ENCODE data around the gene MYH6. TPM values are rescaled to one million over a fixed set of nuclear protein-coding genes. Genes with fewer than 3 reads are reported as not detected.

MYH6 gene
- total RNA-seq, 4 donors from 2014 or later: not detected

DNA sequence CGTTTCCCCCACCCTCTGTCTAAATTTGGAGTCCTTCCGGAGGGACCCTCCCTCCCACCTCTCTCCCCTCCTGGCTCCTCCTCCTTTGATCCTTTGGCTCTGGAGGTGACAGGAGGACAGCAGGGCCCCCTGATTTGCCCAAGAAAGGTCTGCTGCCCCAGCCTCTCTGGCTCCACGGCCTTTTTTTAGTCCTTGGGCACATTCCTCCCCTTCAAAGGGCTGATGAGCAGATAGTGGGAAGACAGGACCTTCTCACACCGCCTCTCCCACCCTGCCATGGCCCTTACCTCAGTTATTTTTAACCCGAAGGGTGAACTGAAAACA is 196 bp upstream of the MYH6 start:
- Histone ChIP-seq H3K36me3 (no peaks in the 10 kb centered on the region), H3K4me1 (no peaks in the 10 kb centered on the region), H3K9me3 (no peaks in the 10 kb centered on the region), H3K27me3 (peaks cover 0 to 62% (median 0%) of the 10 kb centered on the region in 4 donors), H3K4me3 (no peak overlapping the region), H3K27ac (no peak overlapping the region)
- WGBS, 2 donors: 57% methylated on average over 4 to 5 of the region's 5 CpGs
- intact Hi-C loops (cut with DNase I): no loop called here
- no peak for DNase-seq
- TF ChIP-seq POLR2A (IDR thresholded peaks at IDR 0.05) (no peak), CTCF (IDR thresholded peaks at IDR 0.05) (no peak)

- no peak for TF ChIP-seq POLR2A (IDR thresholded peaks at IDR 0.05)
- TF ChIP-seq CTCF (IDR thresholded peaks at IDR 0.05): no peak
- intact Hi-C loops (cut with DNase I): no loop called here
These were observed 1.2 kb downstream of the MYH6 start for GRCh38 chr14:23406725-23407355.

DNA sequence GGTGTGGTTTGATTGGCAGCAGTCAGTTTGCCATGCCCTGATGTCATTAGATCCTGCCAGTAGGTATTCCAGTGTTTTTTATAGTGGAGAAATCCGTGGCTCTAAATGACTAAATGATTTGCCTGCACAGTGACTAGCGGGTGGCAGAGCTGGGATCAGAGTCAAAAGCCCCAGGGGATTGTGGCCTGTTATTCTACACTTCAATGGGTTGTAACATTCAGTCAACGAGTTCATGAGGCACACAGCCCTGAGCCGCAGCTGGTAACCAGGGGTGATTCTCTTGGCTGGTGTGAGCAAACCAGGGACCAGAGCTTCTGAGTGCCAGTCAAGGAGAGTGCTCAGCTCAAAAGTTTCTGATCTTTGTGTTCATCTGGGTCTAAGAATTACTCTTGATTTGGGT is 1.8 kb downstream of the MYH6 start:
- no peak for TF ChIP-seq CTCF (IDR thresholded peaks at IDR 0.05)
- TF ChIP-seq POLR2A (IDR thresholded peaks at IDR 0.05): no peak
- Histone ChIP-seq H3K9me3 (no peaks in the 10 kb centered on the region), H3K4me3 (no peak overlapping the region), H3K4me1 (no peaks in the 10 kb centered on the region), H3K27me3 (peaks cover 0 to 65% (median 0%) of the 10 kb centered on the region in 4 donors), H3K27ac (no peak overlapping the region), H3K36me3 (no peaks in the 10 kb centered on the region)
- 47 to 67% methylated on average over 1 to 2 of the region's 4 CpGs for WGBS, 2 donors
- intact Hi-C loops (cut with DNase I): no loop called here
- no peak for DNase-seq

More at GRCh38 chr14:23406725-23407355, 1.2 kb downstream of the MYH6 start:
- no peaks in the 10 kb centered on the region for H3K4me1 ChIP-seq
- no peak overlapping the region for H3K27ac ChIP-seq
- no peak for DNase-seq
- H3K4me3 ChIP-seq: no peak overlapping the region
- H3K36me3 ChIP-seq: no peaks in the 10 kb centered on the region
- WGBS, 2 donors: 82 to 83% methylated on average over 7 to 8 of the region's 15 CpGs
- H3K9me3 ChIP-seq: no peaks in the 10 kb centered on the region
- H3K27me3 ChIP-seq: peaks cover 0 to 71% (median 0%) of the 10 kb centered on the region in 4 donors

DNA sequence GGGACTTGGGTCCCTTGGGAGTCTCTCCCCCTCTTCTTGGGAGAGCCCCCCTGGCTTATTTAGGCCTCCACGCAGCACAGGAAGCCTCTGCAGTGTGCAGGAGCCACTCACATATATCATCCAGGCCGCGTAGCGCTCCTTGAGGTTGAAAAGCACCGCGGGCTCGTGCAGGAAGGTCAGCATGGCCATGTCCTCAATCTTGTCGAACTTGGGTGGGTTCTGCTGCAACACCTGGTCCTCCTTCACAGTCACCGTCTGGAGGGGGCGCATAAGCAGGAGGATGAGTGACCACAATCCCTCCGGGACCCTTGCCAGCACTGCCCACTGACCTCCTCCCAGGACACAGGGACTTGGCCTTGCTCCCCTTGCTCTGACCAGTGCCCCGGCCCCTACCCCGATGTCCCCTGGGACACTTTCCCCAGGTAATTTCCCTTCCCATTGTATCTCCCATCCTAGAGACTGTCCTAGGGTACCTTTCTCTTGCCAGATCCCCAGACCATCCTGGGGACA is 2.5 kb downstream of the MYH6 start:
- Histone ChIP-seq H3K36me3 (no peaks in the 10 kb centered on the region), H3K9me3 (no peaks in the 10 kb centered on the region), H3K4me1 (no peaks in the 10 kb centered on the region), H3K27me3 (peaks cover 0 to 65% (median 0%) of the 10 kb centered on the region in 4 donors), H3K4me3 (no peak overlapping the region), H3K27ac (no peak overlapping the region)
- TF ChIP-seq CTCF (IDR thresholded peaks at IDR 0.05) (no peak), POLR2A (IDR thresholded peaks at IDR 0.05) (no peak)
- no peak for DNase-seq
- 81 to 82% methylated on average over 5 to 11 of the region's 13 CpGs for WGBS, 2 donors
- intact Hi-C loops (cut with DNase I): no loop called here

GRCh38 chr14:23405096-23405495 is 3.0 kb downstream of the MYH6 start:
- Histone ChIP-seq H3K4me1 (no peaks in the 10 kb centered on the region), H3K27me3 (peaks cover 0 to 65% (median 0%) of the 10 kb centered on the region in 4 donors), H3K36me3 (no peaks in the 10 kb centered on the region), H3K9me3 (no peaks in the 10 kb centered on the region), H3K27ac (no peak overlapping the region), H3K4me3 (no peak overlapping the region)
- 68 to 82% methylated on average over 5 to 10 of the region's 10 CpGs for WGBS, 2 donors
- intact Hi-C loops (cut with DNase I): no loop called here
- no peak for DNase-seq
- TF ChIP-seq CTCF (IDR thresholded peaks at IDR 0.05): no peak
- TF ChIP-seq POLR2A (IDR thresholded peaks at IDR 0.05): no peak

All from esophagus squamous epithelium (tissue), 5 donors.